Hepatic stellate cell (primary cell): ENCODE measurements around the gene ATG4B.
"Not testable (repeated sequence)": the region's sequence is repeated elsewhere in the genome, so short reads cannot be mapped to it uniquely, and the experiment has no call there.

Source experiments
- DNase-seq: peaks from one replicate; pipeline ENCODE4 v3.0.0; 2011; ENCODE audit warnings: low spot score

ATG4B gene

DNA sequence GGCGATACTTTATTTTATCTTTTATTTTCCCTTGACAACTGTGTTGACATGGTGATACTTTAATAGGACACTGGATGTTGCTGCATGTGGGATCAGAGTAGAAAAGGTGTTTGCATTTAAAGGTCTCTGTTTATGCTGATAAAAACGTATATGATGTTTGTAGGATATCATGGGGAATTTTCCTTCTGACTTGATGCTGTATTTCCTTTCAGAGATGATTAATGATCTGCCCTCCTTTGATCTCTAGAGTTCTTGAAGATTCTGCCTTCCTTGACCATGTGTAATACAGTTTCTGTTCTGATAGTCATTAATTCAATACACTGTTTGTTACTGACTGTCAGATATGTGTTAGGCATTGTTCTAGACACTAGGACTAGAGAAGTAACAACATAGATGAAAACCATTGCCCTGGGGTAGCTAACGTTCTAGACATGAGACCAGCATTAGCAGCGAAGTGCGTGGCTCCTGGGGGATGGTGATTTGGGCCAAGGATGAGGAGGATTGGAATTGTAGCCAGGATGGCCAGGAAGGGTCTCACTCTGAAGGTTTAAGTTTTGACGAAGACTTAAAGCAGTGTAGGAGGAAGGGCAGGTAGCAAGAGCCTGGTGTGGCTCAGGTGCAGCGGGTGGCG, 2.8 kb downstream of the ATG4B start:
- no peak for DNase-seq

DNA sequence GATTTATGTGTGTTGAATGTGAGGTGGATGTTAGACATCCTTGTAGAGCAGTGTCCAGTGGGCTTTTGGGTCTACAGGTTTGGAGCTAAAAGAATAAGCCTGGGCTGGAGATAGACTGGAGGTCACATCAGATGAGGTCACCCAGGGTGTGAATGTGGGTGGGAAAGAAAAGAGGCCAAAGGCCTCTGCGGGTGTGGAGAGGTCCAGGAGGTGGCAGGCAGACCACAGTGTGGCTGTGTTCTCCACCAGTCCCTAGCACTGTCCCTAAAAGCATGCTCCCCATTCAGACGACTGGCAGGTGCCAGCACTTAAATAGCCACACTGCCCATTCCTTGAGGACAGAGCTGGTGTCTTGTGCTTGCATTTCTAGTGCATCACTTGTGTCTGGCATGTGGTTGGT, 4.1 kb downstream of the ATG4B start:
- no peak for DNase-seq

DNA sequence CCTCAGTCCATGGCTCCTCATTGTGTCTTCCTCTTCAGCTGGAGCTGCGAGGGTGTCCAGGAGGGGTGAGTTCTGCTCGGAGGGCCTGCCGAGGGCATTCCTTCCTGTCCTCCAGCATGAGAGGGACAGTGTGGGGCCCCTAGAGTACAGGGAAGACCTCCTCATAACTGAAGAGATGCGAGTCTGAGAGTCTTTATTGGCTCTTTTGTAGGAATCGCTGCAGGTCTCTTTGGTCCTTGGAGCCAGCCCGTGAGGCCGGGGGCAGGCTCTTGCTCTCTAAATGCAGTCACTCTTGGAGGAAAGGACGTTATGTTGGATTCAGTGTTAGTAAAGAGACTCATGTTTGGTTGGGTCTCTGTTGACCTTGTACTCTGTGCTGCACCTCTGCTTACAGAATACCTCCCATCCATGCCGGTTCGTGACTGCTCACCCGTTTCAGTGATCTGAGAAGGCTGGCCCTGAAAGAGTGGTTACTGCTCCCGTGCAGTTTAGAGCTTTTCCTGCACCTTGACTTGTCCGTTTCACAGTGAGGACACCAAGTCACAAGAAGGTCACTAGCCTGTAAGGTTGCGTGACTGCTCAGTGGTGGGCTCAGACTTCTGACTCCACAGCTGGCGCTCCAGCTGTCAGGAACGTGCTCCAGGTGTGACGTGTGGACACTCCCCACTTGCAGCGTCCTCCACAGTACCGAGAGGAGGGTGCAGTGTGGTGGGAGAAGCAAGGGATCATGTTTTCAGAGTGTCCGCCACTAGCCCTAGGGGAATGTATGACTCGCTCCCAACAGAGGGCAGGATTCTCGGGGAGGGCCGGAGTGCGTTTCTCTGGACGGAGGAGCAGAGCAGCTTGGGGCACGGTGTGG, 7.8 kb downstream of the ATG4B start:
- no peak for DNase-seq

GRCh38 chr2:241645915-241646645, 8.6 kb downstream of the ATG4B start:
- DNase-seq, result no peak

DNA sequence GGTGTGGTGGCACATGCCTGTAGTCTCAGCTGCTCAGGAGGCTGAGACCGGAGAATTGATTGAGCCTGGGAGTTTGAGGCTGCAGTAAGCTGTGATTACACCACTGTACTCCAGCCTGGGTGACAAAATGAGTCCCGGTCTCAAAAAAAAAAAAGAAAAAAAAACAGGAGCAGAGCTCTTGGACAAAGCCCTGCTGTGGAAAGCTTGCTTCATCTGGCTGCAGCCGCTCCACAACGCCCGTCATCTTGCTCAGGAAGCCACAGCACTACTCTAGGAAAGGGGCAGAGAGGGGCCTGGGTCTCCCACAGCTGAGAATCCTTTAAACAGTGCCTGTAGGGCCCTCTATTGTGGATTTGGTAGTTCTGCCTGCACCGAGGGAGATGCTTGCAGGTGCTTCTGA, 11.0 kb downstream of the ATG4B start:
- DNase-seq, result no peak

DNA sequence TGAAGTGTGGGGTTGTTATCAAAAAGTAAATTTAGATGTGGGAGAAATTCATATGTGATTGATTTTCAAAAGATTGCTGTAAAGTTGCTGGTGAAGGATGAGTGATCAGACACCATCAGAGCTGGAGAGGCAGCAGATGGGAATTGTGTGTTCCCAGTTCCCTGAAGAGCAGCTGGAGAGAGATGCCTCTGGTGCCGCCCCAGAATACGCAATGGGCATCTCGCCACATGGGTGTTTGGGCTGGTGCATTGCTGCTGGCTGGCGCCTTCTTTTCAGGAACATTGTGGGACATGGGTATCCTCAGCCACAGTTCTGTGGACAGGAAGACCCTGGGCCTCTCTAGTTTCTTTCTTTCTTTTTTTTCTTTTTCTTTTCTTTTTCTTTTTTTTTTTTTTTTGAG, 11.9 kb downstream of the ATG4B start:
- DNase-seq, result no peak

GRCh38 chr2:241649927-241650326, 12.4 kb downstream of the ATG4B start:
- DNase-seq, result no peak

- no peak for DNase-seq
Observed at GRCh38 chr2:241652142-241652541, 14.6 kb downstream of the ATG4B start.

- no peak for DNase-seq
Observed at GRCh38 chr2:241652722-241653121, 15.2 kb downstream of the ATG4B start.

GRCh38 chr2:241653210-241653750, 15.8 kb downstream of the ATG4B start:
- DNase-seq, result no peak

- DNase-seq, result no peak
Observed at GRCh38 chr2:241654551-241654950, 17.1 kb downstream of the ATG4B start.

- DNase-seq, result no peak
Observed at GRCh38 chr2:241655516-241656189, 18.2 kb downstream of the ATG4B start.

GRCh38 chr2:241656190-241656741, 18.8 kb downstream of the ATG4B start:
- DNase-seq, result no peak

DNA sequence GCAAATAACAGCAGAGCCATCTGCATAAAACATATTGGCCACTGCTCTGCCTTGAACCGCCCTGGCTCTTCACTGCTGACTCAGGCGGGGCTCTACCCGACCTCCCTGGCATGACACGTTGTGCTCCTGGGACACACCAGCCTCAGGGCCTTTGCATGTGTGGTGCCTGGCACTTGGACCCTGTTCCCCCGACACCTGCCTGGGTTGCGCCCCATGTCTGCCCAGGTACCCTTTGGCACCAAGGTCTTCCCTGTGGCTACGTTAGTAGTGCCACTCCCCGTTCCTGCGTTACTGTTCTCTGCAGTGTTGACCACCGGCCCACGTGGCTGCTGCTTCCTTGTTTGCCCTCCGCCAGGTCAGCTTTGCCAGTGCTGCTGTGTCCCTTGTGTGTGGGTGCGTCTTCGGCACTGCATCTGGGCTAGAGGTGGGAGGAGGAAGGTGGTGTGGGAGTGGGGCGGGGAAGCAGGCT, 20.3 kb downstream of the ATG4B start:
- DNase-seq, result no peak

GRCh38 chr2:241658296-241658695, 20.8 kb downstream of the ATG4B start:
- DNase-seq, result no peak

GRCh38 chr2:241659150-241659739, 21.8 kb downstream of the ATG4B start:
- DNase-seq, result peak; percentile 60

- no peak for DNase-seq
Observed at GRCh38 chr2:241660593-241661213, 23.2 kb downstream of the ATG4B start.

DNA sequence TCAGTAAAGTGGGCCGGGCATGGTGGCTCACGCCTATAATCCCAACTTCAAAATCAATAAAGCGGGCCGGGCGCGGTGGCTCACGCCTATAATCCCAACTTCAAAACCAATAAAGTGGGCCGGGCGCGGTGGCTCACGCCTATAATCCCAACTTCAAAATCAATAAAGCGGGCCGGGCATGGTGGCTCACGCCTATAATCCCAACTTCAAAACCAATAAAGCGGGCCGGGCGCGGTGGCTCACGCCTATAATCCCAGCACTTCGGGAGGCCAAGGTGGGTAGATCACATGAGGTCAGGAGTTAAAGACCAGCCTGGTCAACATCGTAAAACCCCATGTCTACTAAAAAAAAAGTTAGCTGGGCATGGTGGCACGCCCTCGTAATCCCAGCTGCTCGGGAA, 25.2 kb downstream of the ATG4B start:
- DNase-seq, result not testable (repeated sequence)

DNA sequence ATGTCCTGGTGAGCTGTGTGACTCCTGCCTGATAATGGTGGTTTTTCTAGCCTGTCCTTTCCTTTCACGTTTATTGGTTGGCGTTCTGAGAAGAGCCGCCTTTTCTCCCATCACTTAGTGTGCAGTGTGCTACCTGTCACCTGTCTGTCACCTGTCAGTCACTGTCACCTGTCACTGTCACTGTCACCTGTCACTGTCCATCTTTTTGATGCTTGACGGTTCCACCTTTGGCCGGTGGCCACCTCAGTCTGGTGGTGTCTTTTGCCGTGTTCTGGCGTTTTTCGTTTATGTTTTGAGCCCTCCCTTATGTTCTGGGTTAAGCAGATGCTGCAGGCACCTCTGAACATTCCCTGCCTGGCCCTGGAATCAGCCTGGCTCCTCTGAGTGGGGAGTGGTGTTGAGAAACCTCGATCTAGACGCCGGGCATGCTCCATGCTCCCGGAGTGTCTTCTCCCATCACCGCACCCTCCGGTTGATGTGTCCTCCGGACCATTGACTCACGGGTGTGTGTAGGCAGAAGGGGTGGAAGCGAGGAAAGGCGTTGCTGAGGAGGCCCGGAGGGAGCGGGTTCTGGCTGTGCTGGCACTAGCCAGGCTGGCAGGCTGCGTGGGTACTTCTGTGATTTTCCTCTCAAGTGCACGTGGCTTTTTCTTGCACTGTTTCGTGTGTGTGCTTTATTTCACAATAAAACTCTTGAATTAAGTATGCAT, 28.4 kb downstream of the ATG4B start:
- no peak for DNase-seq
